GM12873 (cell line): ENCODE data around the gene FAM163A.

ENCODE experiments used
- CTCF ChIP-seq: IDR thresholded peaks from 2 replicates; pipeline ENCODE4 v1.5.1; 2012; ENCODE audit warnings: low read depth, mild to moderate bottlenecking, moderate library complexity, low read length, control low read depth; ENCODE audit not compliant: insufficient read depth; ENCODE audit errors: missing control alignments

FAM163A gene

GRCh38 chr1:179840107-179840506 lies 97.0 kb downstream of the FAM163A start:
- no peak for TF ChIP-seq CTCF

GRCh38 chr1:179848233-179848632 lies 105.1 kb downstream of the FAM163A start:
- TF ChIP-seq CTCF, result no peak

GRCh38 chr1:179853102-179853501 lies 110.0 kb downstream of the FAM163A start:
- TF ChIP-seq CTCF, result no peak

GRCh38 chr1:179856296-179856695 lies 113.2 kb downstream of the FAM163A start:
- no peak for TF ChIP-seq CTCF

- TF ChIP-seq CTCF, result no peak
These were observed 113.9 kb downstream of the FAM163A start for GRCh38 chr1:179857009-179857408.

GRCh38 chr1:179860652-179861051 lies 117.6 kb downstream of the FAM163A start:
- no peak for TF ChIP-seq CTCF

- TF ChIP-seq CTCF, result no peak
These were observed 122.3 kb downstream of the FAM163A start for GRCh38 chr1:179865377-179865776.
